Right kidney (tissue), 1 donor: ENCODE measurements around the gene RBM45.
"Not testable (repeated sequence)": the region's sequence is repeated elsewhere in the genome, so short reads cannot be mapped to it uniquely, and the experiment has no call there.

ENCODE experiments used
- DNase-seq: peaks from one replicate; pipeline ENCODE4 v3.0.0-alpha.2; 2016

Gene RBM45

DNA sequence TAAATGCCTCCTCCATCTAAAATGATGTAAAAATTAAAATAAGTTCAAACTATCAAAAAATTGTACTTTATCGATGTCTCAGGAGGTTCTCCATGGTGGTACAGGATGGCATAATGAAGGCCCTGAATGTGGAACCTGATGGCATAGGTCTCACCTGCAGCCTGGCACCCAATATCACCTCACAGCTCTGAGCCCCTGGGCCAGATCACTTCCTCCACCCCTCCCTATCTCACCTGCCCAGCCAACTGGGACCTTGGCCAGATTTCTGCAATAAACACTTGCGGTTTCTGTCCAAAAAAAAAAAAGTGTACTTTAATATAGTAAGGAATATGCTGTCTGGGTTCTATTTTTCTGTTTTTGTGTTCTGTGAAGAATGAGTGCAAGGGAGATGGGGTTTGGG, 6.7 kb upstream of the RBM45 start:
- no peak for DNase-seq

GRCh38 chr2:178106053-178106452, 6.2 kb upstream of the RBM45 start:
- no peak for DNase-seq

GRCh38 chr2:178108176-178108575, 4.1 kb upstream of the RBM45 start:
- no peak for DNase-seq

- no peak for DNase-seq
Observed at GRCh38 chr2:178109813-178110212, 2.4 kb upstream of the RBM45 start.

GRCh38 chr2:178110681-178111080, 1.6 kb upstream of the RBM45 start:
- DNase-seq: no peak

- no peak for DNase-seq
Observed at GRCh38 chr2:178111743-178112142, 494 bp upstream of the RBM45 start.

- no peak for DNase-seq
Observed at GRCh38 chr2:178114462-178114861, 2.2 kb downstream of the RBM45 start.

- no peak for DNase-seq
Observed at GRCh38 chr2:178115271-178115670, 3.0 kb downstream of the RBM45 start.

GRCh38 chr2:178117725-178118124, 5.5 kb downstream of the RBM45 start:
- DNase-seq: no peak

- DNase-seq: no peak
Observed at GRCh38 chr2:178119179-178119922, 7.1 kb downstream of the RBM45 start.

DNA sequence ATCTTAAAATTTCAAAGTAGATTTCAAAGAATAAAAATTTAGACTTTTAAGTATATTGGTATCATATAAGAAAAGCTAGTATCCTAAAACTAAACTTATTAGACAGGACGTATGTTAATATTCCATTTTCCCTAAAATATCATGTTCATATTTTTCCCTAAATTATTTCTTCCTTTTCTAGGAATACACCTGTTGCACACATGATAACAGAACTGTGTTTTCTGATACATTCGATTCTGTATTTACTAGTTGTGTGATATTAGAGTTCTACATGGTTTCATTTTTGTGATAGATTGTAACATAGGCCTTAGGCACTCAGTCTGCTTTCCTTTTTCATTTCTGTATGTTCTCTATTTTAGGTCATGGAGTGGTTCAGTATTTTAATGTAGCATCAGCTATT, 10.9 kb downstream of the RBM45 start:
- no peak for DNase-seq

- no peak for DNase-seq
Observed at GRCh38 chr2:178125125-178125524, 12.9 kb downstream of the RBM45 start.

- DNase-seq: no peak
Observed at GRCh38 chr2:178125862-178126261, 13.6 kb downstream of the RBM45 start.

GRCh38 chr2:178128836-178129630, 16.8 kb downstream of the RBM45 start:
- no peak for DNase-seq

GRCh38 chr2:178136321-178137025, 24.2 kb downstream of the RBM45 start:
- DNase-seq: no peak

GRCh38 chr2:178142274-178143065, 30.2 kb downstream of the RBM45 start:
- DNase-seq: no peak

DNA sequence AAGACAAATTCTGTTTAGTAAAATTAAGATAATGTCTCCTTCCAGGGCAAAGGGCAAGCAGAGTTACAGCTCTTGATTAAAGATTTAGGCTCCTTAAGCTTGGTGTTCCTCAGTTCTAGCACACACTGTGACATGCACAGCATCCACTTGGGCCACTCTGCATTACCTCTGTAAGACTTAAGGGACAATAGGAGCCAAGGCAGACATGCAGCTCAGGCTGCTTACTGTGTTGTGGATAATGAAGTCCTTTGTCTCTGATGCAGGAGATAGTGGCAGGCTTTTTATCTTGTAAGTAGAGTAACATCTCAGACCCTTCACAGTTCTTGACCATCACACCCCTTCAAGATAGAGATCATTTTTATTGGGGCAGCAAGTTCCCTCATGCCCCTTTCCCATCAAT, 31.2 kb downstream of the RBM45 start:
- DNase-seq: no peak

GRCh38 chr2:178152033-178152432, 39.8 kb downstream of the RBM45 start:
- DNase-seq: no peak

DNA sequence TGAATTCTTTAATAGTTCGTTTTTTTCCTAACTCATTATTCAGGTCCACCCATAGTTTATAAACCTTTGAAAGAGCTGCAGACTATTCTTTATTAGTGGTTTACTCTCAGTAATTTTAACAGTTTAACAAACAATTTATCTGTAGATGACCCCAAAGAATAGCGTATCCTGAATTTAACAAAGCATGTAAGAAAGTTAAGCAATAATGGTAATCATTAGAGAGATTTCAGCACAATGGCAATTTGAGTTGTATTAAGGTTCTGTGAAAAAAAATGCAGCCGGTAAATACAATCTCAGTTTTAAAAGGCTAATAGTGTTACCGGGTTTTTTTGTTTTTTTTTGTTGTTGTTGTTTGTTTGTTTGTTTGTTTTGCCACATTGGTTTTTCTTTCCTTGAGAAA, 40.3 kb downstream of the RBM45 start:
- no peak for DNase-seq

- DNase-seq: no peak
Observed at GRCh38 chr2:178152977-178153376, 40.7 kb downstream of the RBM45 start.

DNA sequence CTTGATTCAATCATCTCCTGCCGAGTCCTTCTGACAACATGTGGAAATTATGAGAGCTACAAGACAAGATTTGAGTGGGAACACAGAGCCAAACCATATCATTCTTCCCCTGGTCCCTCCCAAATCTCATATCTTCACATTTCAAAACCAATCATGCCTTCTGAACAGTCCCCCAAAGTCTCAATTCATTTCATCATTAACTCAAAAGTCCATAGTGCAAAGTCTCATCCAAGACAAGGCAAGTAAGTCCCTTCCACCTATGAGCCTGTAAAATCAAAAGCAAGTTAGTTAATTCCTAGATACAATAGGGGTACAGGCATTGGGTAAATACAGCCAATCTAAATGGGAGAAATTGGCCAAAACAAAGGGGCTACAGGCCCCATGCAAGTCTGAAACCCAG, 41.6 kb downstream of the RBM45 start:
- not testable (repeated sequence) for DNase-seq

DNA sequence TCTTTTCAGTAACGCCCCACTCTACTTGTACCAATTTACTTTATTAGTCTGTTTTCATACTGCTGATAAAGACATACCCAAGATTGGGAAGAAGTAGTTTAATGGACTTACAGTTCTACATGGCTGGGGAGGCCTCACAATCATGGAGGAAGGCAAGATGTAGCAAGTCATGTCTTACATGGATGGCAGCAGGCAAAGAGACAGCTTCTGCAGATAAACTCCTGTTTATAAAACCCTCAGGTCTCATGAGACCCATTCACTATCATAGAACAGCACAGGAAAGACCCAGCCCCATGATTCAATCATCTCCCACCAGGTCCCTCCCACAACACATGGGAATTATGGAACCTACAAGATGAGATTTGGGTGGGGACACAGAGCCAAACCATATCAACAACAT, 43.3 kb downstream of the RBM45 start:
- DNase-seq: no peak
